GM20431 (cell line): ENCODE data around the gene ADGRB3.
"Not testable (repeated sequence)": the region's sequence is repeated elsewhere in the genome, so short reads cannot be mapped to it uniquely, and the experiment has no call there.

Source experiments
- in situ Hi-C: fragments of 300-500 bp; cut with MseI, MboI; formaldehyde crosslinking; loops from one replicate; pipeline ENCODE4 v1.15.0; 2020; ENCODE audit warnings: low sequenced_read_pairs; ENCODE audit not compliant: unreplicated experiment

ADGRB3 gene

DNA sequence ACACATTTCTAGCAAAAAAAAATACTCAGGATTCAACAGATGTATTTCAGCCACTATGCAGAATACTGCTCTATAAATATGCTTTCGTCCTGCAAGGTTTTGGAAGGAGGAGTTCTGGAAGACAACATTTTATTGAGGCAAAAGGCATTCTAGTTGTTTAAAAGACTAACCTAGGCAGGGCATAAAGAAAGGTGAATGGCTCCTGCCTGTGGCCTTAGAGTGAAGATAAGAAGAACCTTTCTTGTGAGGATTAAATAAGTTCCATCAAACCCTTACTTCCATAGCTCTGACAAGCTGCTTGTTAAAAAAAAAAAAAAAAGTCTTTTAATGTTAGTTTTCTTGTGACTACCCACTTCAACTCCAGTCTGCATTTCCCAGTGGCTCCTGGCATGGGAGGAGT is 139.8 kb downstream of the ADGRB3 start:
- in situ Hi-C loops = no loop called here

DNA sequence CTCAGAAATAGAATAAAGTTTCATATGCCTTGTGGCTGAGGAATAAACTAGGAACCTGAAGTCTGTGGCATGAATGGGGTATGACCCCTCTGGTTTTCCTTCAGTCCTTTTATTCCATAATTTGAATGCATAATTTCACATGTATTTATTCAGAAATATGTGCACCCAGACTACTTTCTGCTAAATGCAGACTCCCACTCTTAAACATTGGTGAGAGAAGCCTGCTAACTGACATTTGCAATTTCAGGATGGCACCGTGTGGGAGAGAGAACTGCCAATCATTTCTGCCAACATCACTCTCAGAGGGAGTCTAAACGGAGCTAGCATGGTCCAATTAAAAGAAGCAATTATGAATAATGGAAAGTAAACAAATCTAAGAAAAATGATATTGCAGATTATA is 141.3 kb downstream of the ADGRB3 start:
- in situ Hi-C loops = no loop called here

DNA sequence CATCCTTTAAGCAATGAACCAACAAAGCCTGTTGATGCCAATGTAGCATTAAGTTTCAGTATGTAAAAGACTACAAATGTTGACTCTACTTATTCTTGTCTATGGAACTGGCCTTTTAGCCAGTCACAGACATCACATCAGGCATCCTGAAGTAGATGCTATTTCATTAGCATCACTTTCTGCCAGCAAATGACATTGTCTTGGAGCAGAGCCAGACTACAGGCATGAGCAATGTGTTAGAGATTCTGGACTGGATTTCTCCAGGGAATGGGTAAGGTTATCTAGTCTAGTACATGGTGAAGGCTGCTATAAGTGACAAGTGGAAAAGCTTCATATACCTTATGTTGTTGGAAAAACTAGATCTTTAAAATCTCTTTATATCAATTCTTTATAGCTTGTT is 142.9 kb downstream of the ADGRB3 start:
- in situ Hi-C loops = no loop called here

DNA sequence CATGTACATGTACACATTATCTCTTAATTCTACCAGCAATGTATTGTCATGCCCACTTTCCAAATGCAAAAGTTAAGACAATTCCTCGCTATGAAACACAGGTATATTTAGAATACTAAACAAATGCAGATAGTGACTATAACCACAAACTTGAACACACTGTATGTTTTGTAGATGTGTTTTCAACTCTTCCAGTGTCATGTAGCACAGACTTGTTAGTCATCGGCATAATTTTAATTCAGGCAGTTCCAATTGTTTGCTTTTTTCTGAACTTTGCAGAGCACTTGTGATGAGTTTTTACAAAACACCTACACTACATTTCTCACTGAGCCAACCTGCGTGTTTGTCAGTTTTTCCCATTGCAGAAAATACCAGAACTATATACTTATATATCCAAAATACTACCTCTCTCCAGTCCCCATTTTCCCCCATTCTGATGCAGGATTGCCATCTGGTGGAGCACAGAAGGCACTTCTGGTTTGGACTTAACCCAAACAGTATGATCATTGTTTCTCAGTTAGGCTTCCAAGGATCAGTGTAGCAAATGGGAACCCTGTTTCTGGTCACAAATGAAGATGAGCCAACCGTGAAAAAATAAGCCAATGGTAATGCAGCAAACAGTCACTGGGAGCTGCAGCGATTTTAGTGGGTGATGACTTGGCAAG is 143.4 kb downstream of the ADGRB3 start:
- in situ Hi-C loops = no loop called here

DNA sequence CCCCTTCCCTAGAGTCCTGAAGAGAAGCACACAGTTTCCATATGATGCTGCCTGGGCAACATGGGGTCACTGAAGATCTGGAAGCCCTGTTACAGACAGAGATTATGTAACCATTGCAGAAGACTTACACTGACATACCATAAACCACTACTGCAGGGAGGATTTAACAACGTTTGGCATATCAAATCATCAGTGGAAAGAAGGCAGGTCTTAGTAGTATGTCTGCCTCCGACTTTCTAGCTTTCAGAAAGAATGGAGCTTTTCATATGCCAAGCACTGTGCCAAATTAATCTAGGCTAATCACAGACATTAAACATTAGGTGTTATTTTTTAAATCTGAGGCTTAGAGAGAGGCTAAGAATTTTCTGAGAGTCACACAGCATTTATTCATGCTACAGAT is 144.3 kb downstream of the ADGRB3 start:
- in situ Hi-C loops = no loop called here

DNA sequence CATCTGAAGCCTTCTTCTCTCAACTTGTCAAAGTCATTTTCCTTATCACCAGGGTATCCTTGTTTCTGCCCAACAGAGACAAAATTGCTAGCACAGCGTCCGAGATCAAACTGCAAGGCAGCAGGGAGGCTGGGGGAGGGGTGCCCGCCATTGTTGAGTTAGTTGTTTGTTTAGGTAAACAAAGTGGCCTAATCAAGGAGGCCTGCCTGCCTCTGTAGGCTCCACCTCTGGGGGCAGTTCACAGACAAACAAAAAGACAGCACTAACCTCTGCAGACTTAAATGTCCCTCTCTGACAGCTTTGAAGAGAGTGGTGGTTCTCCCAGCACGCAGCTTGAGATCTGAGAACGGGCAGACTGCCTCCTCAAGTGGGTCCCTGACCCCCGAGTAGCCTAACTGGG is 155.0 kb downstream of the ADGRB3 start:
- in situ Hi-C loops = not testable (repeated sequence)

DNA sequence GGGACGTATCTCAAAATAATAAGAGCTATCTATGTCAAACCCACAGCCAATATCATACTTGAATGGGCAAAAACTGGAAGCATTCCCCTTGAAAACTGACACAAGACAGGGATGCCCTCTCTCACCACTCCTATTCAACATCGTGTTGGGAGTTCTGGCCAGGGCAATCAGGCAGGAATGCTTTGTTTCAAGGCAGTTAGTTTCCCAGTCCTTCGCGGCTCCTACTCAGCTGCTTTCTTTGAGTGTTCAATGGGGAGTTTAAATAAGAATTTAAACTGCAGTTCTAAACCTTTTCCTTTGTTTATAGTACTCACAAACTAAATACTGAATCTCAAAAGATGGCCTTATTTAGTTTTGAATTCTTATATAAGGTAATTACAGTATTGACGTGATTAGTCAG is 179.9 kb downstream of the ADGRB3 start:
- in situ Hi-C loops = not testable (repeated sequence)

DNA sequence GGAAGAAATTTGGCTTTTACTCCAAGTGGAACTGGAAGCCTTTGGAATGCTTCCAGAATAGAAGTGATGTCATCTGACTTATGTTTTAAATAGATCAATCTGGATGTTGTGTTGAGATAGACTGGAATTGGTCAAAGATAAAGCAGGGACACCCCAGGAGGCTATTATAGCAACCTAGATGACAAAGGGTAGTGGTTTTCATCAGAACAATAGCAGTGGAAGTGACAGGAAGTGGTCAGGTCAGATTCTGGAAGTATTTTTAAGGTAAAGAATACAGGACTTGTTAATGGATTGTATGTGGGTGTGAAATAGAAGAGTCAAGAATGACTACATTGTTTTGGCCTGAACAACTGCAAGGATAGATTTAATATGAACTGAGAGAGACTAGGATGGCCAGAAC is 191.4 kb downstream of the ADGRB3 start:
- in situ Hi-C loops = no loop called here

DNA sequence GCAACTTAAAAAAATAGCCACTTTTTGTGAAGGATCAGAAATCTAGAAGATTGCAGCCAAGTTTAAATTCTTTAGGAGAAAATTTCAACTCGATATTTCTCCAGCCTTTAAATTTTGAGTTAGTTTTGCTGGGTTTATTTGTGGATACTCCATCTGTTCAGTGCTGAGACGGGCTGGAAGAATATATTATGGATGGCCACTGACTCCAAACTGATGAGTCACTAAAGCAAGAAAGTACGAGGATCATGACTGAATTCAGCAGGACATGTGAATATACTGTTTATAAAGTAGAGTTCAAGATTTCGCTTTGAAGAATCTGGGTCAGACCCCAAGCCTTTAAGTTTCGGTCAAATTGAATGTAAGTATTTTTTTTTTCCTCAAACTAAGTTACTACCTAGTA is 199.5 kb downstream of the ADGRB3 start:
- in situ Hi-C loops = no loop called here

DNA sequence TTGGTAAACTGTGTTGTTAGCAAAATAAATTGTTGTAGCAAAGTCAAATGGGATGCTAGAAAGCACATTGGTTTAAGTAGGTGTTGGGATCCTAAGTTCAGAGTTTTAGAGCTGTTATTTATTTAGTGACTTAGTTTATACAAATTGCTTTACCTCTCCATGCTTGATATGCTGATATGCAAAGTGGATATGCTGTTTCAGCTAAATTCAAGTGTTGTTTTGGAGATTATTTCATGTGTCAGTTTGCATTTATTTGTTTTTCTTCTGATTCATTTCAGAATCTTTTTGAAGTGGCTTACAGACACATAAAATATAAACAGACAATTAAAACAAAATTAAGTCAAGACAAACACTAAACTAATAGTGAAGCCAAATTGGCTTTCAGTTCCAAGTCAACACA is 203.5 kb downstream of the ADGRB3 start:
- in situ Hi-C loops = no loop called here

DNA sequence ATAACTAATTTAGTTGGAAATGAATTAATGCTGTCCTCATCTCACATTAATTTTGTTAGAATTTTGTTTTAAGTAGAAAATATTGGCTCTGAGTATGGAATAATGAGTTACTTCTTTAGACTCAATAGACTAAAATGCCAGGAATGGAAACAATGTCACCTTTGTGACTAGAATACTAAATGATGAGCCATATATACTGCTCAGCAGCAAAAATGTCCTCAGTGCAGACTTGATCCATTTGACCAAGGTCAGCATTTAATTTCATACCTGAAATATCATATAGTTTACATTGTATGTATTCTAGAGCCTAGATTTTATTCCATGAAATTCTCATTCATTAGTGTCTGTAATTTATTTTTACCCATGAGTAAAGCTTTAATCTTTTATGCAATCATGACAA is 217.7 kb downstream of the ADGRB3 start:
- in situ Hi-C loops = no loop called here

DNA sequence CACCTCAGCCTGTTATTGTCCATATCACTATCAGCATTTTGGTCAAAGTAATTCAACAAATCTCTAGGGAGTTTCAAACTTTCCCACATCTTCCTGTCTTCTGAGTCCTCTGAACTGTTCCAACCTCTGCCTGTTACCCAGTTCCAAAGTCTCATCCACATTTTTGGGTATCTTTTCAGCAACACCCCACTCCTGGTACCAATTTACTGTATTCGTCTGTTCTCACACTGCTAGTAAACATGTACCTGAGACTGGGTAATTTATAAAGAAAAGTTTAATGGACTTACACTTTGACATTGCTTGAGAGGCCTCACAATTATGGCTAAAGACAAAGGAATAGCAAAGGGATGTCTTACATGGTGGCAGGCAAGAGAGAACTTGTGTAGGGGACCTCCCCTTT is 224.2 kb downstream of the ADGRB3 start:
- in situ Hi-C loops = no loop called here

DNA sequence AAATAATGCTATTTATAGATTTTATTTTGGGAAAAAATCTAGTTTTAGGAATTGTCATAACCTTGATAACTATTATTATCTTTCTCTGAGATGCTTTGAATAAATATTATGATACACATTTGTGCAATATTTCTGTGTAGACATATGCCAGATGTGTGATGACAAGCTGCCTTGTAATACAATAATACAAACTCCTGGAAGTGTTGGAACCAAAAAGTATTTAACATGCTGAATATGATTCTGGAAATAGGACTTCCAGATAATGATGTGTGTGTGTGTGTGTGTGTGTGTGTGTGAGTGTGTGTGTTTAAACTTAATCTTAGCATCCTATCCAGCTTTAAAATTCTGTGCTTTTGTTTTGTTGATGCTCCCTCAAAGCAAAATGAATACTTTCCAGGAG is 233.6 kb downstream of the ADGRB3 start:
- in situ Hi-C loops = no loop called here

DNA sequence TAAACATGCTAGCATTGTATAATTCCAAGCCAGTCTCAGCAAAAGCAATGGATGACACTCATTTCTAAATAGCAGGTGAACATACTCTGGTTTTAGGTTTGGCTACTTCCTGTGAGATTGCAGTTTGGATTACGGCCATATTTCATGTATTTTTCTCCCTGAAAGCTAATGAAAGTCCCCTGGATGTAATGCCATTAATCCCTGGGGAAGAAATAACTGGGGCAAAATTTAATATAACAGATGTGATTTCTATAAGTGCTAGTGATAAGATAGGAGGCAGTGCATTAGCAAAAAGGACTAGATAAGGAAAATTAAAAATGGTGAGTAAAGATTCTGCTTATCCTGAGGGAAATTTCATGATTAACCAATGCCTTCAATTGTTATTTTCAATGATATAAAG is 238.2 kb downstream of the ADGRB3 start:
- in situ Hi-C loops = no loop called here

DNA sequence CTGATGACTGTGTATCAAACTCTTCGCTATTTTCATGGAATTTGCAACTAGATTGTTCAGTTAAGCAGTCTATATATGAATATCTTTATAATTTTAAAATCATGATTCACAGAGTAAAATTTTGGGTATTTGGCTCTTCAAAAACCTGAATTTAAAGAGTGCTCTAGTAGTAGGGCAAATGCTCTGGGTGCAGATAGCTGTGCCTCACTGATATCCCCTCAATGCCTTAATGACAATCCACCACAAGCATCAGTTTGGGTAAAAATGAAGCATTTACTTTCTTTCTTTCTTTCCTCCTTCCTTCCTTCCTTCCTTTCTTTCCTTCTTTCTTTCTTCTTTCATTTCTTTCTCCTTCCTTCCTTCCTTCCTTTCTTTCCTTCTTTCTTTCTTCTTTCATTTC is 239.7 kb downstream of the ADGRB3 start:
- in situ Hi-C loops = no loop called here

DNA sequence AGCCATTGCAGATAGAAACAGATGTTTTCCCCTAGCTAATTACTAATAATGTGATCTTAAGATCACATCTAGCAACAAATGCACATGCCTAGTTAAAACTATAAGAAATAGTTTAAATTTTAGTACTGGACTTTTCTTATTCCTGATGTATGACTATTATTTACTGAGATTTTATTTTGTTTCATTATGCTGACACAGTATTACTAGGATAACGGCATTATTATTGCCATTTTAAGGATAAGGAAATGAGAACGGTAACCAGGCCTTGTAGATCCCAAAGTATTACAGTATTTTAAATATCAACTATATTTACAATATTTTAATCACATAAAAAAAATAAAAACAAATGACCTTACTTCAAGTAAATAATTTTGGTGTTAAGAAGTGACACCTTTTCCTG is 240.3 kb downstream of the ADGRB3 start:
- in situ Hi-C loops = no loop called here

DNA sequence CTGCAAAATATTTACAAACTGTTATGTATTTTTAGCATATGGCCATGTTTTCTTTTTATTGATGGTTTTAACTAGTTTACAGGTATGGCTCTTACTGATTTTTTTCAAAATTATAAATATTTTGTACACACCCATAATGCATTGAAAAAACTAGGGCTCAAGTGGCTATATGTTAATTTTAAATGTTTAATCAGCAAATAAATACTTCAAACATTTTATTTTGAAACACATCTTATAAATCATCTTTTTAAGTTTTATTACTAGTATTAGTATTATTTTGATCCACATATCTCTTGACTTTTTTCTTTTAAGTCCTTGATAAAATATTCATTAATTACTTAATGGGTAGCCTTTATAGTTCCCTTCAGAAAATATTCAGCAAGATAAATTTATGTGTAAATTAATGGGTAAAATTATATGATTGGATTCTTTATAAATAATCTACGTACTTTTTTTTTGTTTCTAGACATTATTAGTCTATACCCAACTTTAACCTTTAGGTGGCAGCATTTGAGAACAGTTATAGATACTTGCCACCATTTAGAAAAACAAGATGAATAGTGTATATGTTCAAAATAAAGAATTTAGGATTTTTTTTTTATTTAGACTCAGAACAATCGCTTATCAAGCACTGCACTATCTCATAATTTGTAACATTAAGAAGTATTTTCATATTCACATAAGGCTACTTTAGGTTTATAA is 241.9 kb downstream of the ADGRB3 start:
- in situ Hi-C loops = no loop called here

DNA sequence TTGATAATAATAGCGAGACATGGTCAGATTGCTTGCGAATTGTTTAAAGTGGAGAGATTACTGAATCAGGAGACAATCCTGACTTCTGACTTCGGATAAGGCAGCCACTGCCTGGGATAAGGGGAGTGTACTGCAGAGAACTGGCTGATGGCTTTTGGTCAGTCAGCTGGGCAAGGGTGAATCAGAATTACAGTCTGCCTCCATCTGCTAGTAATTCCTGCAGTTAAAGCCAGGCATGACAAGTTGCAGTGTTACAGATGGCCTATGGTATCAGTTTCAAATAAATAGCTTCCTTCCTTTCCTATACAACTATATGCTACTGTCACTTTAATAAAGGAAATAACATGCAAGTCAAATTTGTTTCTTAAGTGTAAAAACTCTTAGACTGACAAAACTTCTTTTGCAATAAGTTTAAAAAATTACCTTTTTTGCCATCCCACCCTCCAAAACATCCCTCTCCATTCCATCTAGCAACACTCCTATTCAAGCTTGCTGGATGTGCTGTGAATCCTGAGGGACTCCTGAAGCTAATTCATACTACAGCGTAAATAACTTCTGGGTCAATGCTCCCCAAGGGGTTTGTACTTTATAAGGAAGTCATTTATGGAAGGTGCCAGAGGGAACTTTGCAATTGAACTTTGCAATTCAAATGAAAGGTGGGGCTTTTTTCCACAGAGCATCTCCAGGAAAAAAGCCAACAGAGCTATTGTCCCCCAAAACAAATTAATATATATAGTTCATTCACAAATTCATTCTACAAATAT is 245.2 kb downstream of the ADGRB3 start:
- in situ Hi-C loops = no loop called here

DNA sequence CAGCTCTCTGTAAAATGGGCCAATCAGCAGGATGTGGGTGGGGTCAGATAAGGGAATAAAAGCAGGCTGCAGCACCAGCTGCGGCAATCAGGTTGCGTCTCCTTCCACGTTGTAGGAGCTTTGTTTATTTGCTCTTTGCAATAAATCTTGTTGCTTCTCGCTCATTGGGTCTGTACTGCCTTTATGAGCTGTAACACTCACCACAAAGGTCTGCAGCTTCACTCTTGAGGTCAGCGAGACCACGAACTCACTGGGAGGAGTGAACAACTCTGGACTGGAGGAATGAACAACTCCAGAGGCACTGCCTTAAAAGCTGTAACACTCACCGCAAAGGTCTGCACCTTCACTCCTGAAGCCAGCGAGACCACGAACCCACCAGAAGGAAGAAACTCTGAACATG is 248.2 kb downstream of the ADGRB3 start:
- in situ Hi-C loops = not testable (repeated sequence)

DNA sequence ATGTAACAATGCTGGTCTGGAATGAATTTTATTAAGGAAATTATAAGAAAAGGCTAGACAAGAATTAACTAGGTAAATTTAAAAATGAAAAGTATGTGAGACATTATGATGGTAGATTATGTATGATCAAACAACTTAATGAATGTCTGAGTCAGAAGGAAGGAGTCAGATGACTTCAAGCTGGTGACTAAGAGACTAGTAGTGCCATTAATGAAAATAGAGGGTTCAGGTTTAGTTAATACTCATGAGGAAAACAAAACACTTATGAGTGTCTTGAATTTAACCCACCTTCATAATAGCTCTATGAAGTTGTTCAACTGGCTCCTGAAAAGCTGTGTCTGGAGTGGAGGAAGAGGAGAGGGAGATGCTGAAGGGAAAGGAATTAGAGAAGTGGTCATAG is 256.3 kb downstream of the ADGRB3 start:
- in situ Hi-C loops = no loop called here

DNA sequence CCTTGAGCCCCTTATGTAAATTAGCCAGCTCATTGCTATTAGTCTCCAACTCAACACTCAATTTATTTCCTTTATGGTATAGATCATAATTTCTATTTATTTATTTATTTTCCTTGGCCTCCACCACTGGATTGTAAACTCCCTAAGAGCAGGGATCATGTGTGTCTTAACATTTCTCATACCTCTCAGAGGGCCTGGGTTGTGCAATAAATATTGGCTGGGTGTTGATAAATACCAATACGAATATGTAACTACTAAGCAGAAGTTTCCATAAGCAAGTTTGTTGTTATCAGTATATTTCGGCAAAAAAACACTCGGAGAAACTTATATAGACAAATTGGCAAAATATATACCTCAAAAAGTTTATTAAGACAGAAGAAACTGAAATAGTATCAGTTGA is 257.4 kb downstream of the ADGRB3 start:
- in situ Hi-C loops = no loop called here
